Ascending aorta (tissue), 2 donors: ENCODE measurements around the gene TTC7B. TPM values are rescaled to one million over a fixed set of nuclear protein-coding genes. Genes with fewer than 3 reads are reported as not detected.

Experiments used
- DNase-seq, 2 donors: peaks; one replicate each; pipeline ENCODE4 v3.0.0-alpha.2; 2019; ENCODE audit warnings: low spot score in 2 of 2
- H3K27ac ChIP-seq, 2 donors: fragments of 200-600 bp; sonication (generic); one replicate each; pipeline ENCODE4 v1.5.1; 2016 to 2017; ENCODE audit warnings: mild to moderate bottlenecking in 1 of 2
- H3K27me3 ChIP-seq: fragments of 200-600 bp; sonication (generic); one replicate; pipeline ENCODE4 v1.5.1; 2017
- H3K36me3 ChIP-seq, 2 donors: fragments of 200-600 bp; sonication (generic); one replicate each; pipeline ENCODE4 v1.5.1; 2016
- H3K4me1 ChIP-seq, 2 donors: fragments of 200-600 bp; sonication (generic); one replicate each; pipeline ENCODE4 v1.5.1; 2016 to 2017; ENCODE audit warnings: mild to moderate bottlenecking in 1 of 2
- H3K4me3 ChIP-seq, 2 donors: fragments of 200-600 bp; sonication (generic); one replicate each; pipeline ENCODE4 v1.5.1; 2016 to 2017; ENCODE audit warnings: mild to moderate bottlenecking in 1 of 2
- H3K9me3 ChIP-seq, 2 donors: fragments of 200-600 bp; sonication (generic); one replicate each; pipeline ENCODE4 v1.5.1; 2016
- CTCF ChIP-seq, 3 experiments: fragments of 200-600 bp in 2 of 3; fragments of 450-650 bp in 1 of 3; sonication (generic) in 2 of 3; IDR thresholded peaks; one replicate each; pipeline ENCODE4 v1.5.1; 2016 to 2019; ENCODE audit warnings: antibody characterized with exemption in 3 of 3, mild to moderate bottlenecking in 1 of 3, moderate library complexity in 1 of 3
- intact Hi-C: fragments of 100-400 bp; cut with DNase I; formaldehyde crosslinking; loops from one replicate; pipeline ENCODE4 v1.15.1; 2023
- total RNA-seq: library from RNA; depleted of rRNA; stranded (reverse); fragments of >200 nt; gene quantifications from one replicate; pipeline ENCODE4 v1.1.0, GENCODE V29; 2016

TTC7B gene
- total RNA-seq, 1 donor from 2014 or later: 18.5 TPM

GRCh38 chr14:90483117-90483516 is 333.1 kb downstream of the TTC7B start:
- intact Hi-C loops: no loop called here
- H3K27me3 ChIP-seq: no peaks in the 10 kb centered on the region
- no peak for TF ChIP-seq CTCF (IDR thresholded peaks at IDR 0.05)
- no peak overlapping the region for H3K27ac ChIP-seq
- DNase-seq: no peak
- H3K4me1 ChIP-seq: no peaks in the 10 kb centered on the region
- H3K9me3 ChIP-seq: no peaks in the 10 kb centered on the region
- no peak overlapping the region for H3K4me3 ChIP-seq
- no peaks in the 10 kb centered on the region for H3K36me3 ChIP-seq

- H3K27me3 ChIP-seq: no peaks in the 10 kb centered on the region
- no peak overlapping the region for H3K27ac ChIP-seq
- H3K4me3 ChIP-seq: no peak overlapping the region
- TF ChIP-seq CTCF (IDR thresholded peaks at IDR 0.05): no peak
- peaks cover 0 to 10% of the 10 kb centered on the region in 2 donors for H3K9me3 ChIP-seq
- DNase-seq: no peak
- no peaks in the 10 kb centered on the region for H3K4me1 ChIP-seq
- H3K36me3 ChIP-seq: no peaks in the 10 kb centered on the region
- intact Hi-C loops: no loop called here
These were observed 340.9 kb downstream of the TTC7B start for GRCh38 chr14:90475298-90475697.

Other genes starting within 250 kb of the TTC7B start
- 0.21 TPM for gene RPS6KA5, start 244.2 kb upstream of the TTC7B start, total RNA-seq